Activated CD8-positive, alpha-beta memory T cell treated with anti-CD3 and anti-CD28 coated beads, Interleukin-2, amount 50 U/mL, for 24 hours (primary cell): Measurements from ENCODE around the gene MAGT1.
A peak's percentile ranks its signal among the peaks of the same experiment; 100 is the strongest.
"Not testable (repeated sequence)": the region's sequence is repeated elsewhere in the genome, so short reads cannot be mapped to it uniquely, and the experiment has no call there.

Source experiments
- DNase-seq: peaks from one replicate; pipeline ENCODE4 v3.0.0-alpha.2; 2020; ENCODE audit errors: extremely low read depth

The MAGT1 gene

DNA sequence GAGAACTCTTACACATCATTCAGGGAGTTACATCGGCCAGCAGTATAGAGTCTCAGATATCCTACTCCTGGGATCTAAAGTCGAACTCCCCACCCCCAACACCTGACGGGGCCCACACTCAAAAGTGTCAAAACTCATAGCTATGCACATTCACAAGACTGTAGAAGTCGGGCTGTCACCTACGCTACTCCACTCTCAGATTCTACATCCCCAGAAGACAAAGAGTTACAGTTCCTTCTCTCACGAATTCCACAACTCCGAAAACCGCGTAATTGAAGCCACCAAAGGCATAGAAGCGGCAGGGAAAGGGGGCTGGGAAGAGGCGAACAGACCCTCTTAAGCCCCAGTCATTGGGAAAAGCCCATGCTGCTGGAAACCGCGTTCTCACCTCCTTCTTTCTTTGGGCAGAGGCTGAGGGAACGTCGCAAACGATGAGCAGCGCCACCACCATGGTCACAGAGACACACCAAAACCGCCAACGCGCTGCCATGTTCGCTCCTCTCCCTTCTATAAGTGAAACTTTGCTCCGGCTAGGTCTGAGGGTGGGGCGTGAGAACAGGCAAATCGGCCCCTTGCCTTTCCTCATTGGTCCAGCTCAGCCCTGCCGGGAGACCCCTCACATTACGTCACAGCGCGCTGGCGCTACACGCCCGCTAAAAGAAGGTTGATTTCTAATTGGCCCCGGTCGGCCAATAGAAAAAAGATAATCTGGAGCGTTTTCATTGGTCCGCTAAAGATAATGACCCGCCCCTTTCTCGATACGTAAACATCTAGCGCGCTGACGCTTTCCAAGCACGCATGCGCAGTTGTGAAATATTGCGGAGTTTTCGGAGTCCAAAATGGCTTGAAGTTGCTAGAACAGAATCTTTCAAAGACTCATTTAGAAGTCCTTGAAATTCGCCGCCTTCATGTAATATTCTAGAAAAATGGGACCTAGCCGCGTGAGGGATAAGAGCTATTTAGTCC, at the start of gene MAGT1:
MAGT1 (minus strand) TSS at position 515 of the 966 bp plus-strand sequence; CDS start at position 490, 25 bp downstream.
- DNase-seq: peak; percentile 74

DNA sequence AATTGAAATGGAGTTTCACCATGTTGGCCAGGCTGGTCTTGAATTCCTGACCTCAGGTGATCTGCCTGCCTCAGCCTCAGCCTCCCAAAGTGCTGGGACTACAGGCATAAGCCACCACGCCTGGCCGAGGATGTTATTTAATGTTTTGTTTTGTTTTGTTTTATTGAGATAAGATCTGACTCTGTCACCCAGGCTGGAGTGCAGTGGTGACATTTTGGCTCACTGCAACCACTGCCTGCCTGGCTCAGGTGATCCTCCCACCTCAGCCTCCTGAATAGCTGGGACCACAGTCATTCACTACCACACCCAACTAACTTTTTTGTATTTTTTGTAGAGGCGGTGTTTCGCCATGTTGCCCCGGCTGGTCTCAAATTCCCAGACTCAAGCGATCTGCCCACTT, 49.8 kb upstream of the MAGT1 start:
- DNase-seq: not testable (repeated sequence)

DNA sequence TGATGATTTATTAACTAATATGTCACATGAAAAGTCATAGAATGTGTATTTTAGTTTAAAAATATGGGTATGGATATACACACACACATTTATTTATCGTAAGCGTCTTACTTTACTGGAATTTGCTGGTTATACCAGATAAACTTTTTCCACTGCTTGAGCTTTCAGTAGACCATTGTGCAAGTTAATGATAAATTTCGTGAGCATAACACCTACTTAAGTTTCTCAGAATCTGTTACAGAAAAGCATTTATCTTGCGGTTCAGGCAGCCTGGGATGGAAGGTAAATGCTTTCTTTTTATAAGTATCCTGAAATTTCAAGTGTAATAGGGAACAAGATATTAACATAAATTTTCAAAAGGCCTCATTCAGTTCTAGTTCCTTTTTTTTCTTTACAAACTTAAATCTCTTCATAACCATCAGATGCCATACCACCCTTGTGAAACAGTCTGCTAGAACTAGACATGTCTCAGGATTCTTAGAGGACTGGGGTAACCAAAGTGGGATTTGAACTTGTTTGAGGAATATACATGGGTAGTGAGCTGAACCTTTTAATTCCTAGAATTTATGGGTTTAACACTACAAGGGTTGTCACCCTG, 42.9 kb upstream of the MAGT1 start:
- no peak for DNase-seq

DNA sequence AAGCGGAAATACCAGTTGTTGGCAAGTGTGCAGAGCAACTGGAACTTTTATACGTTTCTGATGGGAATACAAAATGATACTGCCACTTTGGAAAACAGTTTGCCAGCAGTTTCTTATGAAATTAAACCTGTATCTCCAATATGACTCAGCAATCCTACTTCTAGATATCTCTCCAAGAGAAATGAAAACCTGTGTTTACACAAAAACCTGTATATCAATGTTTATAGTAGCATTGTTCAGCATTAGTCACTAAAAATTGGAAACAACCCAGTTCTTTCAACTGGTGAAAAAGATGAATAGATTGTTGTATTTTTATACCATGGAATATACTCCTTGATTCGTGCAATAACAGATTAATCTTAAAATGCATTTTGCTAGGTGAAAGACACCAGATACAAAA, 42.1 kb upstream of the MAGT1 start:
- DNase-seq: no peak

DNA sequence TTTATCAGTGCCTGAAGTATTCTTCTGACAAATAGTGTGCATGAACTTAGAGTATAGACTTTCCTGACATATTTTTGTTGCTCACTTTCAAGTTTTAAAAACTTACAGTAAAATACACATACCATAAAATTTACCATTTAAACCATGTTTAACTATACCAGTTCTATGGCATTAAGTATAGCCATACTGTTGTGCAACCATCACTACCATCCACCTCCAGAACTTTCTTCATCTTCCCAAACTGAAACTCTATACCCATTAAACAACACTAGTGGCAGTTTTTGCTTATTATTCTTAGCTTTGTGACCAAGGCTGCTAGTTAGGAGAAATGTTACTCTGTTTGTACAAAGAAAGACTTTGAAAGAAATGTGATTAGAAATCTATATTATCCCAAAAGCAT, 41.1 kb upstream of the MAGT1 start:
- DNase-seq: no peak

DNA sequence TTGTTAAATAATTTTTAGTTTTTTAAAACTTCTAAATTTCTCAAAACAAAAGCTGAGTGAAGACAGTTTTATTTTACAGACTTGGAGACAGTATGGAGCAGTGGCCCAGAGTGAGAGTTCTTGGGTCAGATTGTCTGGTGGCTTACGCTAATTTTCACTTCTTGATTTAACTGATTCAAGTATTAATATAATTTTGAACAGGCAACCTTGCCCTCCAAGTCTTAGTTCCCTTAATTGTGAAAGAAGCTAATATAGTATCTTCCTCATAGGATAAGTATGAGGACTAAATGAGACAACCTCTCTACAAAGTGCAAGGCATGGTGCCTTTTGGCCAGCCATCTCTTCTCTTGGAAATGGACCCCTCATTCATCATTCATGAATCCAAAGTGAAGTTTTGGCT, 40.7 kb upstream of the MAGT1 start:
- DNase-seq: no peak

DNA sequence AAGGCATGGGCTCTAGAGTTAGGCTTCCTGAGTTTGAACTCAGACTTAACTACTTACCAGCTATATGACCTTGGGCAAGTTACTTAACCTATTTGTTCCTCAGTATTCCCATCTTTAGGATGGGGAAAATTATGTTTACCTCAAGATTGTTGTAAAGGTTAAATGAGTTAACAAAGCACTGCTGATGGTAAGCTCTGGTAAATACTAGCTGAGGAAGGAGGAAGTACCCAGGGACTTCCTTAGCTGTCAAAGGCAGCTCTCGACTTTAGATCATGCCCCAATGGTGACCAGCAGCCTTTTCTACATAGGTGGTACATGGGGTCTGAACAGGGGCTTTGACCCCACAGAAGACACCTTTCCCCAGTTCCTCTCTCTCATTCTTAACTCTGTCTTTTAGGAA, 35.3 kb upstream of the MAGT1 start:
- DNase-seq: no peak

DNA sequence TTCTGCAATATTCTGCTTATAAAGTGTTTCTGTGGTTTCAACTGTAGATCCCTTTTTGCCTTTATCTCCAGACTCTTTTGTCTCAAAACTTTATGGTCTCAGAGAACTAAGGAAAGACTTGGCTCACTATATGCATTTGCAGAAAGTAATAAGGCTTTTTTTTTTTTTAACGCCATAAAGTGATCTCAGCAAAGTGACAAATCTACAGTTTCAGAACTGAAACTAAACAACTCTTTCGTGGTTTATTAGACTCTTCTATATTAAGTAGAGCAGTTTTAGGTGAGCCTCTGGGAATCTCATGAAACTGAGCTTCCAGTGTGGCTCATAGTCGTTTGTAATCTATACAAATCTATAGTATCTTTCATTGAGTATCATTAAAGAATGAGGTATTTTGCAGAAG, 30.5 kb upstream of the MAGT1 start:
- DNase-seq: no peak

DNA sequence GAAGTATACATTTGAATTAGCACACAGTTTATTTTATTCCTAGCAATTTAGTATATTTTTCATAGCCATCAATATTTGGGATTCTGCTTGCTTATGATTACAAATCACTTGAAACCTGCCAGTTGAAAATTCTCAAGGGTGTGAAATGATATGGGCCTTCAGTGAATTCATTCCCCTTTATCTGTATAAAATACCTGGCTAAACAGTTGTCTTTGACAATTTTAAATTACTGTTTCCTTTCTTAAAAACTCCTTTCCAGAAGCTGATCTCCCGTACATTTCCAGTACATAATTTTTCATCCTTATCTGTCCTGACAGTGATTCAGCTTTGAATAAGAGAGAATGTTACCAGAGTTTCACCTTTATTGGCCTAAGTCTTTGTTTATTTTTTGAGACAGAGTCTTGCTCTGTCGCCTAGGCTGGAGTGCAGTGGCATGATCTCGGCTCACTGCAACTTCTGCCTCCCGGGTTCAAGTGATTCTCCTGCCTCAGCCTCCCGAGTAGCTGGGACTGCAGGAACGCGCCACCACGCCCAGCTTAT, 29.2 kb upstream of the MAGT1 start:
- DNase-seq: no peak

DNA sequence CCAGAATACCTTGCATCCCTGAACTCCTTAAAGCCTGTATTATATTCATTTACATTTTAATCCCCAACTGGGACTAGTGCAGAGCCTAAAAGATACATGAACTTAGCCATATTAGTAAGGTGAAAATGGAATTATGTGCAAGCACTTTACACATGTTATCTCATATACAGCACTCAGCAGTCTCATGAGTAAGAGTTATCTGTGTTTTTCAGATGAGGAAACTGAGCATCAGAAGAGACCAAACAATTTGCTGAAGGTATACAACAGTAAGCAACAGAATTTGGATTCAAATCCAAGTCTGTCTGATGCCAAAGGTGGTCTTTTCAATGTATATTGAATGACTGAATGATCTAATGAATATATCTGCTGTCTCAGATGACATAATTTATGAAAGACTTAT, 27.6 kb upstream of the MAGT1 start:
- no peak for DNase-seq

DNA sequence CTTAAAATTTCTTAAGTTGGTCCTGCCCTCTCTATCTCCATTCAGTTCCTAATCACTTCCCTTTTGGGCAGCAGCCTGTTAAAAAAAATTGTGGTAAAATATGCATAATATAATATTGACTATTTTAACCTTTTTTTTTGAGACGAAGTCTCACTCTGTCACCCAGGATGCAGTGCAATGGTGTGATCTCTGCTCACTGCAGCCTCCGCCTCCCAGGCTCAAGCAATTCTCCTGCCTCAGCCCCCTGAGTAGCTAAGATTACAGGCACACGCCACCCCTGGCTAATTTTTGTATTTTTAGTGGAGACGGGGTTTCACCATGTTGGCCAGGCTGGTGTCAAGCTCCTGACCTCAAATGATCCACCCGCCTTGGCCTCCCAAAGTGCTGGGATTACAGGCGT, 24.1 kb upstream of the MAGT1 start:
- DNase-seq: not testable (repeated sequence)

DNA sequence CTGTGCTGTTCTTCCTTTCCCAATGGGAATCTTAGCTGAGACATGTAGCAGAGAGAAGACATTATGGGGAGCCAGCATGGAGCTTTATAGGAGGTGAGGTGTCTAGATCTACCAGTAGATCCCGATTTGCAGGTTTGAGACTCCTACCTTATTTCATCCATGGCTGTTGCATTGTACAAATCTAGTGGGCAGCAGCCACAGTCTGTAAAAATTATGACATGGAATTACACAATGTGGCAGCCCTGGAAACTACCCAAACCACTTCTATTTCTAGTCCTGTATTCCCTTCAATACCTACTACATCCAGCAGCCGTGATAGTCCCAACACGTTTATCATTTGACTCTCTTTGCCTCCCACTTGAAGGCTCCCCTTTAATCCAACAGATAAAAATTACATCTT, 23.3 kb upstream of the MAGT1 start:
- no peak for DNase-seq

DNA sequence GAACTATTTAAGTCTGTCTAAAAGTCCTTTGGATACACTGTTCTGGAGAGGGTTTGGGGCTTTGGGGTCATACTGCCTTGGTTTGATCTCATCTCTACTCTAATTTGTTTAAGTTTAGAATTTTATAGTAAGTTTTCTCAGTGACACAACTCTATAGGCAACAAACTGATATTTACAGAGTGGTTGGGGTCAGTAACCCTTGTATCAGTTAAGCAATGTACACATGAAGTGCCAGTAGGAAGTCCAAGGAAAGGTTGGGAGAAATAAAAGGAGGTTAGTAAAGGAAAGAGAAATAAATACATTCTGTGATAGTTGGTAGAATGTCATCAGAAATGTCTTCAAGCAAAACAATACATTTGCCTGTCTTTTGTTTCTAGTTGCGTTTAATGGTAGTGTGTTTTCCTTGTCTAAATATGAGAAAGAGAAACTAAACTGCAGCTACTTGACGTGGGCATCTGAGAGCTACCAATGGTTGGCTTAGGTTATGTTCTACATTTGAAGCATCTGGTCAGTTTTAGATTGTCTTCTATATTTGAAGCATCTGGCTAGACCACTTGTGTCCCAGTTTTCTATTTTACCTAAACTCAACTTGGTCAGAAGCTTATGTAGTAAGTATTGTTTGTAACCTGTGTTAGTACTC, 22.2 kb upstream of the MAGT1 start:
- DNase-seq: no peak

DNA sequence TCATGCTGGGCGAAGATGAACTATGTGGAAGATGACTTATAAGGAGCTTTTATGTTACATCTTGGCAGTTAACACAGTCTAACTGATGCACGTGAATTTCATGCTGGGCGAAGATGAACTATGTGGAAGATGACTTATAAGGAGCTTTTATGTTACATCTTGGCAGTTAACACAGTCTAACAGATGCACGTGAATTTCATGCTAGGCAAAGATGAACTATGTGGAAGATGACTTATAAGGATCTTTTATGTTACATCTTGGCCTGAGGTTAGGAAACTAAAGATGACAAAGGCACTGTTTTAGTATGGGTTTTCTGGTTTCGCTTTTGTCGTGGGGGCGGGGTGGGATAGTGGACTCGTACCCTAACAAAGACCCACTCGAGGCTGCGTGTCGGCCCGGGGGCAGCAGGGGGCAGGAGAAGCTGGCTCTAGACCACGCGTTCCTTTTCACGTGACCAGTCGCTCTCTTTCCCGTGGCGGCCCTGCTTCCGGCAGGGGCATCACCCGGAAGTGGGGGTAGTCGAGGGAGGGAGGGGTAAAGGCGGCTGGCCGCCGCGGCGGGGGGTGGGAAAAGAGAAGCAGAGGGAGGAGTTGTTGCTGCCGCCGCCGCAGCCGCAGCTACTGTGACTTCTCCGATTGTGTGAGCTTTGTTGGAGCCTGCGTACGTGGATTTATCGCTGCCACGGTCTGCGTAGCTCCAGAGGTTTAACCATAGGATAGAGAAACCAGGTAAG, 15.0 kb upstream of the MAGT1 start, which contains the start of gene ATP7A:
ATP7A (plus strand) TSS at position 586 of the 733 bp plus-strand sequence. CDS start 60,949 bp downstream, outside the sequence.
- DNase-seq: peak; percentile 82

DNA sequence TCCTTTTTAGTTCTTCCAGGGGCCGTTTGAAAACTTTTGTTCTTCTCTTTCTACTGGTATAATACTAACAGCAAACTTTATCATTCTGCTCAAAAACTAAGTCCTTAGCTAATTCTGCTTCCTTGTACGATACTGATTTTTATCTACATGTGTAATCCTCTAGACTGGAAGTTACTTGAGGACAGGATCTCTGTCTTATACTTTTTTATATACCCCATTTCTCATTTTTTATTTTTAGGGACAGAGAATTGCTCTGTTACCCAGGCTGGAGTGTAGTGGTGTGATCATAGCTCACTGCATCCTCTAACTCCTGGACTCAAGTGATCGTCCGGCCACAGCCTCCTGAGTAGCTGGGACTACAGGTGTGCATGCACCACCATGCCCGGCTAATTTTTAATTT, 6.3 kb upstream of the MAGT1 start:
- DNase-seq: no peak

DNA sequence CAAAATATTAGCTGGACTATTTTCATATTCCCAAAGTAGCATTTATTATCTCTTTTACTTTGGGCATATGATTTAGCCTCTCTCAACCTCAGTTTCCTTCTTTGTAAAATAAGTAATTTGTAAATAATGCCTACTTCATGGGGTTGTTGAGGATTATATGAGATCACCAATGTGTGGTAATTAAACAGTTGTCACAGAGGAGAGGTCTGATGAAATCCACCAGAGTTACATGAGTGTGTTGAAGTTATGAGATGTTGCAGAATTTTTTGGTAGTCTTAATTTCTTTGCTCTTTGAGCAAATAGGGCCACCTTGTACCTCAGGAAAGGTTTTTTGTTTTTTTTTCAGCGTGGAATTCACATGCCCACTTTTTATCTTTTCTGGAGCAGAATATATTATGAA, 5.5 kb upstream of the MAGT1 start:
- DNase-seq: no peak

DNA sequence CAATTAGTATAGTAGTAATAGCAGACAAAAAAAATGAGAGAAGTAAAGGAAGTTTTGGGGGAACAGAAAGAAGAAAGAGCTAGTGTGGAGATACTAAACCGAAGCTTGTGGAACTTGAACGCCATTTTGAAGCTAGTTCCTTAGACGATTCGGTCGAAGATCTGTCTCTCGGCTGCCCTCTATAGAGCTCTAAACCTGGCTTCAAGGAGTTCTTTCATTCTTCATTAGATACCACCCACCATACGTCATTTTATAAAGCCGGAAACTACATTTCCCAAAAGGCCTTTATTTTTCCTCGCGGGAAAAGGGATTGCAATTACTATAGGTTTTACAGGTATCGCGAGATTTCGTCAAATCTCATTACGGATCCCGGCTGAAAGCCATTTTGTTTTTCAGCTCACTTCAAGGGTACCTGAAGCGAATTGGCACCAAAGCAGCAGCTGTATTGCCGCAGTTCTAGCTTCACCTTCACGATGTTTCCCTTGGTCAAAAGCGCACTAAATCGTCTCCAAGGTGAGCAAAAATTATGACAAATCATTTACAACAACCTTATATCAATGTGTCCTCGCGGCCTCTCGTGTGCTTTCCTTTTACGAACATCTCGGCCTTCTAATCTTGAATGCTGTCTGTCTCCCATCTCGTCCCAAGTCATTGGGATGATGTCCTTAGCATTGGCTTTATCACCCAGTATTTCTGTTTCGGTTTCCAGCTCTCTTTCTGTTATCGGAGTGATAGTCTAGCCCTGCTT, 4.0 kb upstream of the MAGT1 start, which contains the start of gene COX7B:
COX7B (plus strand) TSS at position 388 of the 748 bp plus-strand sequence; CDS start at position 474, 86 bp downstream.
- DNase-seq: peak; percentile 18

DNA sequence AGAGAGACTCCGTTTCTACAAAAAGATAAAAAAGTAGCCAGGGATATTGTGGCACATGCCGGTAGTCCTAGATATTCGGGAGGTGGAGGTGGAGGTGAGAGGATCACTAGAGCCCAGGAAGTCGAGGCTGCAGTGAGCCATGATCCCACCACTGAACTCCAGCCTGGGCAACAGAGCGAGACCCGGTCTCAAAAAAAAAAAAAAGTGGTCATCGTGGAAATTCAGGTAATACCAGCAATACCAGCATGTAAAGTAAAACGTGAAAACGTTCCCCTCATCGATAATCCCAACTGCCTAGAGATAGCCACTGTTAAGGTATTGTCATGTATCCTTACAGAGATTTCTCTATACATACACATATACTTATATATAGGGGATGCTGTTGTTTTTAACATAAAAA, 1.5 kb downstream of the MAGT1 start:
- no peak for DNase-seq

DNA sequence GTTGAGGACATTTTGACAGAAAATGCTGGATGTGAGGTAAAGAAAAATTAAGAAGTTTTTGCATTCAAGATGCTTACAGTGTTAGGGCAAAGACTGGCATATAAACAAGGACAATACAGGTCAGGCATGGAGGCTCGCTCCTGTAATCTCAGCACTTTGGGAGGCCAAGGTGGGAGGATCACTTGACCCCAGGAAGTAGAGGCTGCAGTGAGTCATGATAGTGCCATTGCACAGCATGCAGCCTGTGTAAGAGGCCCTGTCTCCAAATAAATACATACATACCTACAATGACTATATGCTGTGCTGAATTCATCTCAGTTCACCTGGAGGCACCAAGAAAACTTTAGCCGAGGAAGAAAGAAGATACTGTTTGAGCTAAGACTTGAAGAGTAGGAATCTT, 2.3 kb downstream of the MAGT1 start:
- DNase-seq: no peak

DNA sequence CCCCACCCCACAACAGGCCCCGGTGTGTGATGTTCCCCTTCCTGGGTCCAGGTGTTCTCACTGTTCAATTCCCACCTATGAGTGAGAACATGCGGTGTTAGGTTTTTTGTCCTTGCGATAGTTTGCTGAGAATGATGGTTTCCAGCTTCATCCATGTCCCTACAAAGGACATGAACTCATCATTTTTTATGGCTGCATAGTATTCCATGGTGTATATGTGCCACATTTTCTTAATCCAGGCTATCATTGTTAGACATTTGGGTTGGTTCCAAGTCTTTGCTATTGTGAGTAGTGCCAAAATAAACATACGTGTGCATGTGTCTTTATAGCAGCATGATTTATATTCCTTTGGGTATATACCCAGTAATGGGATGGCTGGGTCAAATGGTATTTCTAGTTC, 13.8 kb downstream of the MAGT1 start:
- not testable (repeated sequence) for DNase-seq

DNA sequence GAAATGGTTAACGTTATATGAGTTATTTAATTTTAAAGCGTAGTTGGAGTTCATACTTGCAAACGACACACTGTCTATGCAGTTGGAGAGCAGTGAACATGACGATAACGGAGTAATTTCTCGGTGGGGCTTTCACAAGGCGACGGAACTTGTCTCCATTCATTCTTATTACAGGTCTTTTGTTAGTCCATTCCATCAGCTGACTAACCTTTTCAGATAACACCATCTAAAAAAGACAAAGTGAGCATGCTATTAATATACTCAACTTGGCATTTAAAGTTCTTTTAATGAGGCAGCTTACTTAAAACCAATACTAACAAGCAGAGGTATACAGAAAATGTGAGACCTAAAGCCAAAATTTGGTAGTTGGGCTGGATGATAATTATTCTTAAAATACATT, 19.9 kb downstream of the MAGT1 start:
- DNase-seq: no peak
